ENCODE results near the gene ASIP. TPM values are rescaled to one million over a fixed set of nuclear protein-coding genes. Genes with fewer than 3 reads are reported as not detected.
"Not testable (repeated sequence)": the region's sequence is repeated elsewhere in the genome, so short reads cannot be mapped to it uniquely, and the experiment has no call there.

The ASIP gene
- total RNA-seq, 1 experiment from 2014 or later, result not detected

GRCh38 chr20:34283844-34284243, 42.6 kb downstream of the ASIP start:
- no peak for DNase-seq (ENCODE audit: low read depth)

GRCh38 chr20:34285450-34285849, 44.2 kb downstream of the ASIP start:
- DNase-seq (ENCODE audit: low read depth), result no peak

- not testable (repeated sequence) for DNase-seq (ENCODE audit: low read depth)
These were observed 46.3 kb downstream of the ASIP start for GRCh38 chr20:34287500-34287899.

GRCh38 chr20:34290471-34290870, 49.2 kb downstream of the ASIP start:
- DNase-seq (ENCODE audit: low read depth), result no peak

- DNase-seq (ENCODE audit: low read depth), result no peak
These were observed 51.3 kb downstream of the ASIP start for GRCh38 chr20:34292496-34292895.

GRCh38 chr20:34293119-34293518, 51.9 kb downstream of the ASIP start:
- DNase-seq (ENCODE audit: low read depth), result no peak

GRCh38 chr20:34293589-34293988, 52.4 kb downstream of the ASIP start:
- no peak for DNase-seq (ENCODE audit: low read depth)

GRCh38 chr20:34294563-34294962, 53.3 kb downstream of the ASIP start:
- DNase-seq (ENCODE audit: low read depth), result no peak

- no peak for DNase-seq (ENCODE audit: low read depth)
These were observed 54.1 kb downstream of the ASIP start for GRCh38 chr20:34295284-34295683.

GRCh38 chr20:34296468-34296867, 55.2 kb downstream of the ASIP start:
- DNase-seq (ENCODE audit: low read depth), result no peak

- DNase-seq (ENCODE audit: low read depth), result not testable (repeated sequence)
These were observed 57.1 kb downstream of the ASIP start for GRCh38 chr20:34298294-34298784.

GRCh38 chr20:34299556-34300255, 58.5 kb downstream of the ASIP start:
- no peak for DNase-seq (ENCODE audit: low read depth)

- DNase-seq (ENCODE audit: low read depth), result no peak
These were observed 59.1 kb downstream of the ASIP start for GRCh38 chr20:34300256-34300806.

GRCh38 chr20:34300809-34301586, 59.8 kb downstream of the ASIP start:
- no peak for DNase-seq (ENCODE audit: low read depth)

GRCh38 chr20:34301587-34302311, 60.5 kb downstream of the ASIP start:
- no peak for DNase-seq (ENCODE audit: low read depth)

GRCh38 chr20:34302312-34302722, 61.1 kb downstream of the ASIP start:
- no peak for DNase-seq (ENCODE audit: low read depth)

GRCh38 chr20:34302723-34303533, 61.7 kb downstream of the ASIP start, which contains the start of gene AHCY:
Gene AHCY, minus strand, starts transcription at chr20:34303355. Its CDS starts 85 bp downstream, at chr20:34303270.
- peak; percentile 98 for DNase-seq (ENCODE audit: low read depth)

- no peak for DNase-seq (ENCODE audit: low read depth)
These were observed 64.4 kb downstream of the ASIP start for GRCh38 chr20:34305333-34306230.

GRCh38 chr20:34309691-34310090, 68.5 kb downstream of the ASIP start:
- no peak for DNase-seq (ENCODE audit: low read depth)

All from HT1080 (cell line).